GM18519 (cell line): ENCODE results near the gene FXYD5.
"Not testable (repeated sequence)": the region's sequence is repeated elsewhere in the genome, so short reads cannot be mapped to it uniquely, and the experiment has no call there.

Experiments used
- ATAC-seq: cut with Tn5 transposase; IDR thresholded peaks from one replicate; pipeline ENCODE4 v1.9.1; 2021; ENCODE audit warnings: mild to moderate bottlenecking, moderate library complexity; ENCODE audit not compliant: unreplicated experiment, low FRiP score

The FXYD5 gene

GRCh38 chr19:35136231-35136630 is 18.3 kb upstream of the FXYD5 start:
- no peak for ATAC-seq

DNA sequence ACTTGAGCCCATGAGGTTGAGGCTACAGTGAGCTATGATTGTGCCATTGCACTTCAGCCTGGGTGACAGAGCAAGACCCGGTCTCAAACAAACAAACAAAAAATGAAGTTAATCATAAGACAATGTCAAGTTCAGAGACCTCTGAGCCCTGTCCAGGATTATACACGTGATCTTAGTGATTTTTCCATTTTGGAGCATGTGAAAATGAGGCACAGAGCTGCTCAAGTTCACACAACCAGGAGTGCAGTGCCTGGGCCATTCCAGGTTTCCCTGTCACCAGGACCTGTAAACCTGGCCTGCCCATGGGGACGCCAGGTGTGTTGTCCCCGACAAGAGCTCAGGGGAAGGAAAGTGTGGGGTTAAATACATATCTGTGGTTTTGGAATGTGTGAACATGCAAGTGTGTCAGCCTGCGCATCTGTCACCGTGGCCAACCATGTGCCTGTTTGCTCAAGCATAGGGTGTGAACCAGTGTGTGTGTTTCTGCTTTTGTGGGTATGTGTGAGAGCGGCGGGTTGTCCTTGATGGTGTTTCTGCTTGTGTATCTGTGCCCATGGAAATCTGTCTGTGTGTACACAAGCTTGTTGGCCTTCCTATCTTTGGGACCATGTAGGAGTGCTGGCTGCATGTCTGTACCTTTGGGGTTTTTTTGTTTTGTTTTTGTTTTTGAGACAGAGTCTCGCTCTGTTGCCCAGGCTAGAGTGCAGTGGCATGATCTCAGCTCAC is 17.4 kb upstream of the FXYD5 start:
- ATAC-seq, result no peak

DNA sequence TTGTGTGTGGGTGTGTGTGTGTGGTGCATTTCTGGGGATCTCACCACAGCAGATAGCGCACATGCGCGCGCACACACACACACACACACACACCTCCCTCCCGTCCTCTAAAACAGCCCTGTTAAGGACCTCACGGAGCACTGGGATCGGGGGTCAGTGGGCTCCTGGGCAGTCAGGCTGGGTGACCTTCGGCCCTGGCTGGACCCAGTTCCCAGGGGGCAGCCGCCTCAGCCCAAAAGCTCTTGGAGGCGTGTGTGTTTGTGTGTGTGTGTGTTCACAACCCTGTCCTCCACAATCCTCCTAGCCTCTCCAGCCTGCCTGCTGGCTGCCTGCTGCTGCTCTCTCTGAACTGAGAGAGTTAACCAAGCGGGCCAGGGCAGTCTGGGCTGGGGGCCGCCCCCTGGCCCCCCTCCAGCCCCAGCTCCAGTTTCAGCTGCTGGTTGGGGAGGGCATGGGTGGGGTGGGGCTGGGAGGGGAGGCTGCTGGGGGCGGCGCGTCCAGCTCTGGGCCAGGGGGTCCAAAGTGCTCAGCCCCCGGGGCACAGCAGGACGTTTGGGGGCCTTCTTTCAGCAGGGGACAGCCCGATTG is 16.1 kb upstream of the FXYD5 start, which contains the start of gene FXYD1:
TSS of gene FXYD1 (plus strand) at position 520 of the 588 bp plus-strand sequence. CDS start 1,256 bp downstream, outside the sequence.
- ATAC-seq, result no peak

DNA sequence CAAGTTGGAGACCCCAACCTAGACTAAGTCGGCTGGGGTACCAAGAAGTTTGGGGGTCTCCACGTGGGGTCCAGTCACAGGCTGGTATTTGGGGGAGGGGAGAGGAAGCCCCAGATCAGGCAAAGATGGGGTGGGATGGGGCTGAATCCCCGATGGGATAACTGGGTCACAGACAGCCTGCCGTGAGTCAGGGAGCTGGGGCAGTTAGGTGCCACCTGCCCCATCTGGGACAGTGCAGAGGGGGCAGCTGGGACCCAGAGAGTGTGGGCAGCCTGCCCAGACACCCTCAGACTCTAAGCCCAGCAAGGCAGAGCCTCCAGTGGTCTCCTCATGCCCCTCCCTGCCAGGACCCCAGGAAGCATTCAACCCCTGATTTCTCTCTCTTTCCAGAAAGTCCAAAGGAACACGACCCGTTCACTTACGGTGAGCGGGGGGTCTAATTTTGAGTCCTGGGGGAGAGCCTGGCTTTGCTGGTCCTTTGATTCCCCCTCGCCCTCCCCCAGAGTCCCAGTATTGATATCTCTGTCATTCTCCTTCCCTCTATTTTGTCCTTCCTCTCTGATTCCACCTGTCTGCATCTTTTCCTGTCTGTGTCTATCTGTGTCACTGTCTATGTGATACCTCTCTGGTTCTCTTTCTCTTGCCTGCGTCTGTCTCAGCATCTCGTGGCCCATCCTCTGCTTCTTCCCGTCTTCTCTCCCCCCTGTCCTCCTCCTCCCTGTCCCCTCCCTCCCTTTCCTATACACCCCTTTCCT is 14.2 kb upstream of the FXYD5 start:
- ATAC-seq, result no peak

GRCh38 chr19:35140962-35141836 is 13.3 kb upstream of the FXYD5 start:
- no peak for ATAC-seq

- ATAC-seq, result no peak
Observed at GRCh38 chr19:35141837-35142605, 12.5 kb upstream of the FXYD5 start.

- ATAC-seq, result no peak
Observed at GRCh38 chr19:35142606-35143230, 11.8 kb upstream of the FXYD5 start.

- no peak for ATAC-seq
Observed at GRCh38 chr19:35143231-35143715, 11.3 kb upstream of the FXYD5 start, which contains the start of gene FXYD7. TSS of gene FXYD7 (plus strand) at chr19:35143255. CDS start at chr19:35143334, 79 bp downstream.

DNA sequence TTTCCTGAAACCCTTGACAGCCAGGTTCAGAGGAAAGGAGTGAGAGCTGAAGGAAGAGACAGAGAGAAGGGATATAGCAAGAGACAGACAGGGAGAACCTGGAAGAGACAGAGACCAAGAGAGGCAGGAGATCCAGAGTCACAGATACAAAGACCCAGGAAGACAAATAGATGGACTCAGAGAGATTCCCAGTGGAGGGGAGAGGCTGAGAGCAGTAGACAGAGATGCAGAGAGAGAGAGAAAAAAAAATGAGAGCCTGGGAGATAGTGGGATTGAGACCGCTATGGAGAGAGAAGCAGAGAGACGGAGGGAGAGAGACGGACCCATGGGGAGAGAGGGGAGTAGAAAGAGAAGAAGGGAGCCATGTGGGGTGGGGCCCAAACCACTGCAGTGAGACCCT is 10.7 kb upstream of the FXYD5 start:
- no peak for ATAC-seq

DNA sequence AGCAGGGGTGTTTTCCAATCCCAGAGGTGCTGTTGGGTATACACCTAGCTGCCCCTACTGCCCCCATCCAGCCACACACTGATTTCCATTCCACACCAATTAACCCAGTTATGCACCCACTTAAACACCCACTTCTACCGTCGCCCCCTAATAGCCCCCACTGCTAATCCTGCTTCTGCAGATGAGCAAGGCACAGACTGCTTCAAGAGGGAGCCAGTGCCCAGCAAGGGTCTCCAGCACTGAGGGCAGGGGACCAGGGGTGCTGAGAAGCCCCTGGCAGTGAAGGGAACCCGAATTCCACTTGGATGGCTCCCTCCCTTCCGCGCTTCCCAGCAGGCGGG is 10.3 kb upstream of the FXYD5 start:
- ATAC-seq, result no peak

DNA sequence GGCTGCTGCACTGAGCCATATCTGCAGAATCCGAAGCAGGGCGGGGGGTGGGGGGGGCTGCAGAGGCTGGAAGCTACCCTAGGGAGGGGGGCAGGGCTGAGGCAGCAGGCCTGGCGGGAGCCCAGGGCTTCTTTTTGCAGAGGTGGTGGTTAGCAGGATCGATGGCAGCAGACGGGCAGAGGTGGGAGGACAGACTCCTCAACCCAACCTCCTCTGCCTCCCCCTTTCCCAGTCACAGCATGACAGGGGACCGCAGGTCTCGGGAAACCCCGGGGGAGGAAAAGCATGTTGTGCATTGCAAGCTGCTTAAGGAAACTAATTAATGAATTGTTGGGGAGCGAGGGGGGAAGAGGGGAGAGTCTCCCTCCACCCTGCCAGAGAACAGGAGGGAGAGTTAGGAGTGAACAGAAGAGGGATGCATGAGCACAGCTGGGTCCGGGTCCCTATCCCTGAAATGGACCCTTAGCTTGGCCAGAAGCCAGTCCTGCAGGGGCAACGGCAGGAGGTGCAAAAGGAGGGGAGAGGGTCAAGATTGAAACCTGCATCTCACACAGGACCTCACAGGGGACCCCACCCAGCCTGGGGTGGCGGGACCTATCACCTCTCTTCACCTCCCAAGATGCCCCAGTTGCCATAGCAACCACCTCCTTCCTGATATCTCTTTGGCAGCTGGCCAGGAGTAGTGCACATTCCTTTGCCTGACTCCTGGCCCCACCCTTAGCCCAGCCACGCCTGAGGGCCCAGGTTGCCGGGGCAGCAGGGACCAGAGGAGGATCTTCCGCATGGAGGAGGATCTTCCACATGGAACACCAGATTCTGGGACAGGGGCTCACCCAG is 9.7 kb upstream of the FXYD5 start:
- ATAC-seq, result no peak

GRCh38 chr19:35146746-35147459 is 7.6 kb upstream of the FXYD5 start:
- no peak for ATAC-seq

GRCh38 chr19:35149463-35149862 is 5.1 kb upstream of the FXYD5 start:
- no peak for ATAC-seq

- ATAC-seq, result no peak
Observed at GRCh38 chr19:35150445-35150844, 4.1 kb upstream of the FXYD5 start.

GRCh38 chr19:35151273-35152065 is 3.1 kb upstream of the FXYD5 start:
- no peak for ATAC-seq

DNA sequence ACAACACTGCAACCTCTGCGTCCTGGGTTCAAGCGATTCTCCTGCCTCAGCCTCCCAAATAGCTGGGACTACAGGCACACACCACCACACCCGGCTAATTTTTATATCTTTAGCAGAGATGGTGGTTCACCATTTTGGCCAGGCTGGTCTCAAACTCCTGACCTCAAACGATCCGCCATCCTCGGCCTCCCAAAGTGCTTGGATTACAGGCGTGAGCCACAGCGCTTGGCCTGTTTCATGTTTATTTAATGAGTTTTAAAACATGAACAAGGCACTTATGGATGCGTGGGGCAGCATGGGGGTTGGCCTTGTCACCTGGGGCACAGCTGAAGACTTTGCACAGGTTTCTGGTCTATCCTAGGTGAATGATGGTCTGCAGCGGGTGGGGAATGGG is 1.4 kb upstream of the FXYD5 start:
- not testable (repeated sequence) for ATAC-seq
